Stimulated activated naive B cell treated with anti-CD40 and anti-IgM and Interleukin-4, amounts not matched to agents 10 μg/mL and 1 μg/mL and 100 μg/mL, for 72 hours (primary cell): ENCODE data around the gene LTB4R.

Experiments used
- ATAC-seq, 2 donors: fragments of 150-1000 bp; cut with Tn5 transposase; replicated peaks; 2 replicates each; pipeline ENCODE4 v1.10.0; 2021; ENCODE audit warnings: moderate library complexity in 1 of 2
- DNase-seq: peaks from one replicate; pipeline ENCODE4 v3.0.0; 2021
- H3K27ac Mint-ChIP-seq: one replicate; pipeline ENCODE4 v1.8.0; 2022; ENCODE audit warnings: mild to moderate bottlenecking, mixed read lengths
- H3K27me3 Mint-ChIP-seq, 2 donors: one replicate each; pipeline ENCODE4 v1.8.0; 2022; ENCODE audit warnings: mixed read lengths in 2 of 2
- H3K36me3 Mint-ChIP-seq, 2 donors: one replicate each; pipeline ENCODE4 v1.8.0; 2022; ENCODE audit warnings: mixed read lengths in 2 of 2, mild to moderate bottlenecking in 1 of 2
- H3K4me1 Mint-ChIP-seq, 2 donors: one replicate each; pipeline ENCODE4 v1.8.0; 2022; ENCODE audit warnings: mixed read lengths in 2 of 2, mild to moderate bottlenecking in 1 of 2
- H3K4me3 Mint-ChIP-seq, 2 donors: one replicate each; pipeline ENCODE4 v1.8.0; 2022; ENCODE audit warnings: mild to moderate bottlenecking in 2 of 2, mixed read lengths in 2 of 2, moderate library complexity in 1 of 2
- H3K9me3 Mint-ChIP-seq, 2 donors: one replicate each; pipeline ENCODE4 v1.8.0; 2022; ENCODE audit warnings: mixed read lengths in 2 of 2, mild to moderate bottlenecking in 1 of 2

The LTB4R gene

DNA sequence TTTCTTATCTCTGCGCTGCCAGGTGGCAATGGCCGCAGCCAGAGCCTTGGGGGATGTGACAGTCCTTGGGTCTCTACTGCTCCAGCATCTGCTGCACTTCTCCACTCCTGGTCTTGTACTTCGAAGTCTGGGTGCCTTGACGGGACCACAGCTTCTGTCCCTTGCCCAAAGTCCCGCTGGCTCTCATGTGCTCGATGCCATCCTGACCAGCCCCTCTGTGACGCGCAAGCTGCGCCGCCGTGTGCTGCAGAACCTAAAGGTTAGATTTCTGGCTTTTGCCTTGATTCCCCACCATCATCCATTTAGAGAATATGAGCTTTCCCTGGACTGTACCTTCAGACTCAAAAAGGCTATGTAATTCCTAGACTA, 7.3 kb upstream of the LTB4R start:
- peaks cover 21 to 39% of the 10 kb centered on the region in 2 donors for H3K4me1 Mint-ChIP-seq
- H3K27me3 Mint-ChIP-seq, result no peaks in the 10 kb centered on the region
- peaks cover 37 to 73% of the 10 kb centered on the region in 2 donors for H3K36me3 Mint-ChIP-seq
- H3K9me3 Mint-ChIP-seq, result no peaks in the 10 kb centered on the region
- no peak overlapping the region for H3K27ac Mint-ChIP-seq
- H3K4me3 Mint-ChIP-seq, result no peak overlapping the region
- ATAC-seq (no peak), DNase-seq (no peak)

DNA sequence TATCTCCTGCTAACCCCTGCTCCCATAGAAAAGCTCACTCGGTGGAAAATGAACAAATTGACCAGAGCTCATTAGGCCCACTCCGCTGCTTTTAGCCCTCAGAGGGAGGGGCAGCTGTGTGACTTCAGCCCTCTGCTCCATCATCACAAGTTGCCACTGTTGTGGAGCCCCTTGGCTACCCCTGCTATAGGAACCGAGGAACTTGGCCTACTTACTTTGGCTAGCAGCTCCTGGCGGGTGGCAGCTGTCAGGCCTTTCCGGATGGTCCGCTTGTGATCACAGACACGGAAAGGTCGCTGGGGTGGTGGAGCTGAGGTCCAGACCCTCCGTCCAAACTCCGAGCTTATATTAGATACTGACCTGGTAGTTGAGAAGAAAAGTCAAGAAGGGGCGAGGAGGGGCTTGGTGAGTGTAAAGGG, 4.1 kb upstream of the LTB4R start:
- peak overlapping the region; percentile 25 for H3K27ac Mint-ChIP-seq
- peaks cover 43 to 72% of the 10 kb centered on the region in 2 donors for H3K36me3 Mint-ChIP-seq
- H3K27me3 Mint-ChIP-seq, result no peaks in the 10 kb centered on the region
- DNase-seq, result no peak
- ATAC-seq, result no peak
- H3K9me3 Mint-ChIP-seq, result no peaks in the 10 kb centered on the region
- H3K4me1 Mint-ChIP-seq, result peaks cover 33 to 54% of the 10 kb centered on the region in 2 donors
- no peak overlapping the region for H3K4me3 Mint-ChIP-seq

DNA sequence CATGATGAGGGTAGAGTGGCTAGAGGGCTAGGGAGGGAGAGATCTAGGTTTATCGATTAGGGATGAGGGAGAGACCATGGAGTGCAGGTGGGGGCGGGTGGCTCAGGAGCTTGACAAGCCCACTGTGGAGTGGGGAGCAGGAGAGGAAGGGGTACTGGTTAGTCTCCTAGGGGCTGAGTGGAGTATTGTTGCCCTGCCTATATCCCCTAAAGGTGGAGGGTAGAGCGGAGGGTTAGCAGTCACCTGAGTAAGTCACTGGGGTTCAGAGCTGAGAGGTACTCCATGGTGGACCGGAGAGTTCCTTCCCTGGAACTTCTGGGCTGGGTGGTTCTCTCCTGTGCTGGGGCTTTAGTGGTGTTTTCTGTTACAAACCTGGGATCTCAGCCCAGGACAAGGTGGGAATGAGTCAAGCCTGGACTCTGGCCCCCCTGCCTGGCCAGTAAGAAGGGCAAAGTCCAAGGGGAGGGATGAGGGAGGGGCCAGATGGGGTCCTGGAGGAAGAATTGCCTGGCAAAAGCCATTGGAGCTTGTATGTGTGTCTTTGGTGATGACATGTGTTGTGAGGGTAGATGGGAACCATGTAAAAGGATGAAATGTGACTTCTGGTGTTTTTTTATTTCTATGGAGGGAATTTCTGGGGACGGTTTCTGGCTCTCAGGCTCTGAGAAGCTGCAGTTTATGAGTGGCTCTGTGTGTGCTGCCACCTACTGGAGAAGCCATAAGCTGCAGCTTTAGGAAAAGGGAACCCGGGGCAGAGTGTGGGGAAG, 3.5 kb upstream of the LTB4R start, which contains the start of gene CIDEB:
CIDEB (minus strand) TSS at position 403 of the 767 bp plus-strand sequence; CDS start at position 284, 119 bp downstream.
- Mint-ChIP-seq H3K36me3 (peaks cover 37 to 71% of the 10 kb centered on the region in 2 donors), H3K4me1 (peaks cover 39 to 60% of the 10 kb centered on the region in 2 donors), H3K4me3 (no peak within 1 kb of the TSS), H3K27ac (peak within 1 kb of the TSS; percentile 25), H3K27me3 (no peaks in the 10 kb centered on the region), H3K9me3 (no peaks in the 10 kb centered on the region)
- ATAC-seq (peak; percentile 13 to 30), DNase-seq (peak; percentile 50)

DNA sequence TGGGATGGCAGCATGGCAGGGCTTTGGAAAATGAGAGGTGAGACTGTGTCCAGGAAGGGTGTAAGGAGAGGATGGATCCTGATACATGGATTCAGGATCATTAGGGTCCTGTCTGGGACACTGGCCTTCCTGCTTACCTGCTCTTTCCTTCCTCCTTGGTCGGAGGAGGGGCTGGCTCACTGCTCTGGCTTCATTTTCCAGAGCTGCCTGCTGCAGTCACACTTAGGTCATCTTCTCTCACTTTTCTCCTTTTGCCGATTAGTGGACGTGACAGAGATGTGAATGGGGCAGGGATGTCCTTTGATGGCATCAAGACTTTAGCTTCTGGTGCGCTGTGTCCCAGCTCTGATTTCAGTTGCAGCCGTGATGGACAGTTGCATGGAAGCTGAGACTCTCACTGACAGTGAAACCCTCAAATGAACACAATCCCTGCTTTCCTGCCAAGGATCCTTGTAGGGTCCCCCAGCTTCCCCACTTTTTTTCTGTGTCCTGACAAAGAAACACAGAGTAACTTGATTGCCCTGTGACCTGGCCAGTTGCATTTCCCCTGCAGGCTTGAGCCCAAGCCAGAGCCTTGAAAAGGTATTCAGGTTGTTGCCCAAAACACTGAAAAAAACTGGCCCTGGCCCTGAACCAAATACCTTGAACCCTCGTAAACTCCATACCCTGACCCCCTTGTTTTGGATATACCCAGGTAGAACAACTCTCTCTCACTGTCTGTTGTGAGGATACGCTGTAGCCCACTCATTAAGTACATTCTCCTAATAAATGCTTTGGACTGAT, 2.8 kb upstream of the LTB4R start:
- Mint-ChIP-seq H3K36me3 (peaks cover 33 to 71% of the 10 kb centered on the region in 2 donors), H3K9me3 (no peaks in the 10 kb centered on the region), H3K27me3 (no peaks in the 10 kb centered on the region), H3K4me3 (no peak overlapping the region), H3K27ac (no peak overlapping the region), H3K4me1 (peaks cover 46 to 68% of the 10 kb centered on the region in 2 donors)
- no peak for ATAC-seq
- no peak for DNase-seq

DNA sequence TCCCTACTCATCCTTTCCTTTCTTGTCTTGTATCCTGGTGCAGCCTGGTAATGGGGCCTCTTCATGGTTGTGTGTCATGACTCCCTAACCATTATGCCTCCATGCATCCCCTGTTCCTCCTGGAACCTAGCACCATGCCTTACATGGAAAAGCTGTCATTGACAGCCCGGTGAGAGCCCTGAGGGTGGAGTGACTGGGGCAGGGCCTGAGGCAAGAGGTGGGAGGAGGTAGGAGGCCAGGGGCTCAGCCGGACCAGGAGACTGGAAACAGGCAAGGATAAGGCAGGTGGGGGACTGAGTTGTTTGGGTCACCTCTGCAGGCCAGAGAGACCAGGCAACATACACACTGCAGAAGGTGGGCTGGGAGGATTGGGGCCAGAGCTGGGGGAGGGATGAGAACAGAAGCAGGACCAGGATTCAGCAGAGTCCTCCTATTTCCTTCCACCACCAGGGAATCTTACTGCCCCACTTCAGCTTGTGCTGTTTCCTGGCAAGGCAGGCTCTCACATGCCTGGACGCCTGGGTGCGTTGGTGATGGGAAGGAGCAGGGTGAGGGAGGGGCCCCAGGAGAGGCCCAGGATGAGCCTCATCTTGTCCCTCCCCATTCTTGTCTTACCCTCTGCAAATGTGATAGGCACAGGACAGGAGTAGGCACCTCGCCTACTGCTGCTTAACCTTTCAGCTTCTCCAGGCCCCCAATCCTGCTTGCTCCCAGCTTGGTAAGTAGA, 1.6 kb upstream of the LTB4R start, which contains the start of gene LTB4R2:
LTB4R2 (plus strand) TSS at position 603 of the 727 bp plus-strand sequence. CDS start 525 bp downstream, outside the sequence.
- H3K4me1 Mint-ChIP-seq, result peaks cover 58 to 80% of the 10 kb centered on the region in 2 donors
- ATAC-seq, result no peak
- H3K9me3 Mint-ChIP-seq, result no peaks in the 10 kb centered on the region
- no peaks in the 10 kb centered on the region for H3K27me3 Mint-ChIP-seq
- peak within 1 kb of the TSS; percentile 63 for H3K27ac Mint-ChIP-seq
- no peak for DNase-seq
- peak within 1 kb of the TSS; percentile 76 to 79 for H3K4me3 Mint-ChIP-seq
- peaks cover 27 to 66% of the 10 kb centered on the region in 2 donors for H3K36me3 Mint-ChIP-seq

DNA sequence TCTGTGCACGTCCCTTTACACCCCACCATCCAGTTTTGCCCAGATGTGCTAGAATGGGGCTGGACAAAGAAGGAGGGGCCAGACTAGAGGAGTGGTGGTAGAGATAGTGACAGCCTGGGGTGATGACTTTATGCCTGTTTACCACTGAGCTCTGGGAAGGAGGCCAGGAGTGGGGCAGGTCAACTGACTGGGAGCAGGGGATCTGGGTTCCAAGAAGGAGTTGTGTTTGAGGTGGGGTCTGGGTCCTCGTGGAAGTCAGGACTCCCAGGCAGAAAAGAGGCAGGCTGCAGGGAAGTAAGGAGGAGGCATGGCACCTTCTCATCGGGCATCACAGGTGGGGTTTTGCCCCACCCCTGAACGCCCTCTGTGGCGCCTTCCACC, 1.0 kb upstream of the LTB4R start:
- H3K36me3 Mint-ChIP-seq, result peaks cover 24 to 61% of the 10 kb centered on the region in 2 donors
- H3K9me3 Mint-ChIP-seq, result no peaks in the 10 kb centered on the region
- H3K27me3 Mint-ChIP-seq, result no peaks in the 10 kb centered on the region
- H3K27ac Mint-ChIP-seq, result peak overlapping the region; percentile 63
- DNase-seq (no peak), ATAC-seq (no peak)
- peak overlapping the region; percentile 18 to 79 for H3K4me3 Mint-ChIP-seq
- peaks cover 59 to 83% of the 10 kb centered on the region in 2 donors for H3K4me1 Mint-ChIP-seq

DNA sequence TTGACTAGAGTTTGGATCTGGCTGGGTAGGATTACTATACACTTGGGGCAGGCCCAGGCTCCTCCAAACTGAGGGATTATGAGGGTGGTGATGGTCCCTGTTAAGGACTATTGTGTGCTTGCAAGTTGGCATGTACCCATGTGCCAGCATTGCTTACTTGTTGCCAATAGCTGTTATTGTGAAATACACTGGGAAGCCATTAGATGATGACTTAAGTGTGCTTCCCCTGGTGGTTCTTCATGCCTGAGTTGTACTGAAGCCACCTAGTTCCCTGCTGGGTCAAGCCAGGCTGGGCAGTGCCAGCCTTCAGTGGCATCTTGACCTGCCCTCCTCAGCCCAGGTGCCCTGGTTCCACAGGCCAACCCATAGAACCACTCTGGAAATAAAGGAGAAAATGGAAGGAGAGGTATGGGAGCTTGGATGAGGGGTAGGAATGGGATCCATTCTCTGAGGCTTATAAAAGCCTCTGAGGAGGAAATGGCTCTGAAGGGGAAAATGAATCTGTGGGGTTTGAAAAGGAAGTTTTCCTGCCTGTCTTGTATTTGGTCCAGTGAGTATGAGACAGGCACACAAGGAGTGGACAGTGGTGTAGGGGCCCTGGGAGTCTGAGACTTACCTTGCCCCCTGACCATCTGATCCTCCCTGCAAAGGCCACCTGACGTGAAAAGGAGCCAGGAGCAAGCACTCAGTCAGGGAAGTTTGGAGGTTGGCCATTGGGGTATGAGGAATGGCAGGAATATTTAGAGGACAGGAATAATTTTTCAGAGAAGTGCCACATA, 724 bp downstream of the LTB4R start:
- H3K4me1 Mint-ChIP-seq, result peaks cover 59 to 79% of the 10 kb centered on the region in 2 donors
- DNase-seq, result no peak
- H3K4me3 Mint-ChIP-seq, result peak overlapping the region; percentile 76 to 79
- peaks cover 24 to 47% of the 10 kb centered on the region in 2 donors for H3K36me3 Mint-ChIP-seq
- no peaks in the 10 kb centered on the region for H3K27me3 Mint-ChIP-seq
- ATAC-seq, result no peak
- H3K27ac Mint-ChIP-seq, result peak overlapping the region; percentile 25
- H3K9me3 Mint-ChIP-seq, result no peaks in the 10 kb centered on the region

DNA sequence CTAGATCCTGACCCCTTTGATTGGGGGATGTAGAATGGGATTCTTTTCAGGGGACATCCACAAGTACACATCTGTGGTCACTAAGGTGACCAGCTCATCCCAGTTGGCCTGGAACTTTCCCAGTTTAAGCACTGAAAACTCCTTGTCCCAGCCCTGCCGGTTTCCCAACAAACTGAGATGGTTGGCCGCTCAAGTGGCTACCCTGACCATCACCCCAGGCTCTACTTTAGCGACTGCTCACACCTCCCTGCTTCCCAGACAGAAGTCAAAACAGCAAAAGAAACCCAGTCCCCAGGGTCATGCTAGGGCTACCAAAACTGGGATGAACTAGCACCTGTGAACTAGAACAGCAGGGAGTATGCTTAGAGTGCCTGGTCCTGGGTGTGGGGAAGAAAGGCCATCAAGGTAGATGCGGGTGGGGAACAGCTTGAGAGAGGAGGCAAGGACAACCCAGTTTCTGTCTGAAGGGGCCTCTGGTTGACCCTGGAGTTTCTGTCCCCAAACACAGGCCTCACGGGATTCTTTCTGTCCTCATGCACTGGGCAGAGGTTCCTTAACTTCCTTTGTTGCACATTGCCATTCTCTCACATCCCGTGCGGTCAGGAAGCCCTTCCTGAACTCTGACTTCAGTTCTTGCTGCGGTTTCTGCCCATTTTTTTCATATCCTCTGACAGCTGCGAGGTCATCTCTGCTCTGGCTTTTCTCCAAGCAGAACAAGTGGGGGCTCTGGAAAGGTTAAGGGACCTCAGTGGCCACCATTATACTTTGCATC, 1.6 kb downstream of the LTB4R start:
- peak overlapping the region; percentile 59 for H3K27ac Mint-ChIP-seq
- H3K9me3 Mint-ChIP-seq, result no peaks in the 10 kb centered on the region
- DNase-seq (no peak), ATAC-seq (peak in 1 of 2 donors; percentile 6)
- H3K4me1 Mint-ChIP-seq, result peaks cover 56 to 75% of the 10 kb centered on the region in 2 donors
- H3K4me3 Mint-ChIP-seq, result no peak overlapping the region
- H3K27me3 Mint-ChIP-seq, result no peaks in the 10 kb centered on the region
- H3K36me3 Mint-ChIP-seq, result peaks cover 21 to 41% of the 10 kb centered on the region in 2 donors

DNA sequence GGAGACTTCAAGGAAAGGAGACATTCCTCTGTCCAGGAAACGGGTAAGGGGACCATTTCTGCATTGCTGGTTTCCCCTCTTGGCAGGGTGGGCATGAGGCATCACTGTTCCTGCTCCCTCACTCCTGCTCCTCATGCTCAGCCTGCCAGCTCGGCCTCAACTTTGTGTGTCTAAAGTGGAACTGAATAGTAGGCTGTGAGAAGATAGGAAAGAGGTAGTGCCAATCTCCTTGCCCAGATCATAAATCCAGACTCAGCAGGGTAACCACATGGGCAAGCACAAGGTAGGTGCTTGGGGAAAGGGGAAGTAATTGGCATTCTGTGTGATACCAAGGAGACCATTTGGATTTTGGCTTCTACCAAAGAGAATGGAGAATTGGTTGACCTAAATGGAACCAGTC, 2.6 kb downstream of the LTB4R start:
- Mint-ChIP-seq H3K27ac (peak overlapping the region; percentile 31), H3K4me3 (peak overlapping the region in 1 of 2 donors; percentile 31), H3K4me1 (peaks cover 52 to 67% of the 10 kb centered on the region in 2 donors), H3K27me3 (no peaks in the 10 kb centered on the region), H3K9me3 (no peaks in the 10 kb centered on the region), H3K36me3 (peaks cover 15 to 34% of the 10 kb centered on the region in 2 donors)
- no peak for DNase-seq
- no peak for ATAC-seq

DNA sequence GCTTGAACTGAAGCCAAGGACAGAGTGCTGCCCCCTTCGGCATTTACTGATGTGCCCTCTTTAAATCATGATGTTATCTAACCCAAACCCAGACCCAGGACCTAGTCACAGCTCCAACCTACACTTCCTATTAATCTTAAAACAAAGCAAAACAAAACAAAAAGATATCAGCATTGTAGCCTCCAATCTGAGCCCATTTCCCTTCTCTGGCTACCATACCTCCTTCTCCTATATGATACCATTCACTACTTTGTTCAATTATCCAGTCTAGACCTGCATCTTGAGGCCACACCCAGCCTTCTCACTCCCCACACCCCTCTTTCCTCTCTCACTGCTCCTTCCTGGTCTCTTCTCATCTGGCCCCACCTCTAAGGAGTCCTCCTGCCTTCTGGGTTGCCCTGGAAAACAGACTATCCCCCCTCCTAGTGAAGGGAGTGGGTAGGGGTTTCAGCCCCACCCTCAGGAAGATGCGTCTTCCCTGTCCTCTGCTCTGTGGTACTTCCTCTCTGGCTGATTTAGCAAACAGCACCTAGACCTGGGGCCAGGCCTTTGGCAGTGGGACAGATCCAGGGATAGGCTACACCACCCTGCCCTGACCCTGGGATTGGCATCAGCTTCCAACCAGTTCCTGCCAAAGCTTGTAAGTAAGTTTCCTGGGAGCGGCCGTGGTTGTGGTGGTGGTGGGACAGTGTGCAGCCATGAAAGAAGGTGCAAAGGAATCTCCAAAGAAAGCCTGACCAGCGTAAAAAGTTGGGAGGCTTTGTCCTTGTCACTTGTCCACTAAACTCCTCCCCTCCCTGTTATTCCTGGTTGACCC, 3.3 kb downstream of the LTB4R start:
- peak overlapping the region; percentile 15 for H3K27ac Mint-ChIP-seq
- no peak for DNase-seq
- H3K9me3 Mint-ChIP-seq, result no peaks in the 10 kb centered on the region
- peaks cover 5% of the 10 kb centered on the region in 2 donors for H3K27me3 Mint-ChIP-seq
- peak overlapping the region in 1 of 2 donors; percentile 9 for H3K4me3 Mint-ChIP-seq
- peaks cover 9 to 28% of the 10 kb centered on the region in 2 donors for H3K36me3 Mint-ChIP-seq
- no peak for ATAC-seq
- H3K4me1 Mint-ChIP-seq, result peaks cover 47 to 60% of the 10 kb centered on the region in 2 donors

DNA sequence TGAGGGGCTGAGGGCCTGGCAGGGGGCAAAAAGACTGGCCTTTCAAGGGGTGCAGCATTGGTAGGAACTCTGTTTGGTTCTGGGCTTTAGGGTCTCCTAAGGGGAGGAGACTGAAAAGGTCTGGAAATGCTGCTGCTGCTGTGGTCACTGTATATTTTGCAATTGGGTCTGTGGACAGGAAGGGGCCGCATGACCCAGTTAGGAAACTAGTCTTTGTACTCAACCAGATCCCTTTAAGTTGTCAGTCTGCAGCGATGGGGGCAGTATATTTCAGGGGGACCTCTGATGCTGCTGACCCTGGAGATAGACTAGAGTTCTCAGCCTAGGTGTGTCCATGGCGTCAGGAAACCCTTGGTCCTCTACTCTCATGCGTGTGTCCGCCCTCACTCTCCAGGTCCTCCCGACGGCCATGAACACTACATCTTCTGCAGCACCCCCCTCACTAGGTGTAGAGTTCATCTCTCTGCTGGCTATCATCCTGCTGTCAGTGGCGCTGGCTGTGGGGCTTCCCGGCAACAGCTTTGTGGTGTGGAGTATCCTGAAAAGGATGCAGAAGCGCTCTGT, 4.0 kb downstream of the LTB4R start:
- Mint-ChIP-seq H3K27ac (no peak overlapping the region), H3K9me3 (no peaks in the 10 kb centered on the region), H3K4me1 (peaks cover 41 to 53% of the 10 kb centered on the region in 2 donors), H3K27me3 (peaks cover 10 to 12% of the 10 kb centered on the region in 2 donors), H3K4me3 (no peak overlapping the region), H3K36me3 (peaks cover 5 to 23% of the 10 kb centered on the region in 2 donors)
- no peak for DNase-seq
- no peak for ATAC-seq
